ENCODE measurements around the gene SYT10.

The SYT10 gene, protein sequence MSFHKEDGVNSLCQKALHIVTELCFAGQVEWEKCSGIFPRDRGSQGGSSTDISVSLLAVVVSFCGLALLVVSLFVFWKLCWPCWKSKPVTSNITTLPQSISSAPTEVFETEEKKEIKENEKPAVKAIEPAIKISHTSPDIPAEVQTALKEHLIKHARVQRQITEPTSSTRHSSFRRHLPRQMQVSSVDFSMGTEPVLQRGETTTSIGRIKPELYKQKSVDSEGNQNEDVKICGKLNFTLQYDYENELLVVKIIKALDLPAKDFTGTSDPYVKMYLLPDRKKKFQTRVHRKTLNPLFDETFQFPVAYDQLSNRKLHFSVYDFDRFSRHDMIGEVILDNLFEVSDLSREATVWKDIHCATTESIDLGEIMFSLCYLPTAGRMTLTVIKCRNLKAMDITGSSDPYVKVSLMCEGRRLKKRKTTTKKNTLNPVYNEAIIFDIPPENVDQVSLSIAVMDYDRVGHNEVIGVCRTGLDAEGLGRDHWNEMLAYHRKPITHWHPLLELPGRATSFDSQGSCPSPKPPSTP

DNA sequence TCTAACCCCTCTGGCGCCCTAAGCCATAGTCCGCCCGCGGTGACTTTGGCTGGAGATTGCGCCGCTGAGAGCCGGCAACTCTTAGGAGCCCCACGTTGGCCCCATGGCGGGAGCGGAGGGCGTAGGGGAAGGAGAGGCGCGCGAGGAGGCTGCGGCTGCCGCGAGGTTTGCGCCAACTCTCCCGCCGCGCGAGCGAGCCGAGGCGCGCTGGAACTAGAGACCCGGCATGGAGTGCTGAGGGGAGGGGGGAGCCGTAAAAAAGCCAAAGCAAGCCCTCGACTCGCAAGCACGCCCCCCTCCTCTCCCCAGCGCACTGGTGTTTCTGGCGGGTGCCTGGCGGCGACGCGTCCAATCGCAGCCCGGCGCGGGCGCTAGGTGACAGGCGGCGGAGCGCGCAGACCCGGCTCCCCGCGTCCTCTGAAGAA lies at the start of gene SYT10:
Gene SYT10 (minus strand): TSS at position 233 of the 425 bp plus-strand sequence. CDS start 297 bp downstream, outside the sequence.
- H3K4me3 Mint-ChIP-seq, result peak within 1 kb of the TSS; percentile 70
- H3K4me1 Mint-ChIP-seq, result no peaks in the 10 kb centered on the region
- H3K27ac Mint-ChIP-seq, result no peak within 1 kb of the TSS
- no peaks in the 10 kb centered on the region for H3K9me3 Mint-ChIP-seq
- H3K36me3 Mint-ChIP-seq, result no peaks in the 10 kb centered on the region
- peaks cover 28% of the 10 kb centered on the region for H3K27me3 Mint-ChIP-seq

DNA sequence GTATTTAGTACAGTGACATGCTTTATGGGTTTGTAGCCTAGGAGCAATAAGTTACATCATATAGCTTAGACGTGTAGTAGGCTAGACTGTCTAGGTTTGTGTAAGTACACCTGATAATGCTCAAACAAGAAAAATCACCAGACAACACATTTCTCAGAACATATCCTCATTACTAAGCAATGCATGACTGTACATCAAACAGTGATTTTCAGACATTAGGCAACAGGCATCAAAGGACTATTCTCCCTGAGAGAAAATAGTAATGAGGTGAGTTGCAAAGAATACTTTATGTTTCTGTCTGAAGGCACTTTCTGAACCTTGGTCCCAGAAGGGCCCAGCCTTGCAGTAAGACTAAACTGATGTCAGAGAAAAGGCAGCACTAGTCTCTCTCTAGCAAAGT lies 48.4 kb upstream of the SYT10 start:
- Mint-ChIP-seq H3K4me3 (no peak overlapping the region), H3K27ac (no peak overlapping the region), H3K27me3 (no peaks in the 10 kb centered on the region), H3K36me3 (no peaks in the 10 kb centered on the region), H3K9me3 (peaks cover 7% of the 10 kb centered on the region), H3K4me1 (no peaks in the 10 kb centered on the region)

DNA sequence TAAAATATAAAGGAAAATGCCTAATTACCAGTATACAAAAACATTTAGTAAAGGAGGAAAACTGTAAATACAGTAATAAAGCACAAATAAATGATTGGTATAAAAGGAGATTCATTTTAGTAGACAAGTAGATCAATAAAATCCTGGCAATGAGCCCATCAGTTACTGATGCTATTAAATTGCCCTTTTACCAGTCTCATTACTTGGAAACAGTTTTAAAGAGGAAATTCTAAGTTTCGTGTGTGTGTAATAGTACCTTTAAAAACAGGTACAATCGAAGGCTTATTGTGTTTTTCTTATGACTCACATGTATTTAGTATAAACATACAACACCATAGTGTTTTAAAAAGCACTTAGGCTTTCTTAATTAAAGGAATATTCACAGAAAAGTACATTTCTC lies 46.4 kb upstream of the SYT10 start:
- Mint-ChIP-seq H3K27ac (no peak overlapping the region), H3K9me3 (no peaks in the 10 kb centered on the region), H3K4me1 (no peaks in the 10 kb centered on the region), H3K27me3 (no peaks in the 10 kb centered on the region), H3K4me3 (no peak overlapping the region), H3K36me3 (no peaks in the 10 kb centered on the region)

DNA sequence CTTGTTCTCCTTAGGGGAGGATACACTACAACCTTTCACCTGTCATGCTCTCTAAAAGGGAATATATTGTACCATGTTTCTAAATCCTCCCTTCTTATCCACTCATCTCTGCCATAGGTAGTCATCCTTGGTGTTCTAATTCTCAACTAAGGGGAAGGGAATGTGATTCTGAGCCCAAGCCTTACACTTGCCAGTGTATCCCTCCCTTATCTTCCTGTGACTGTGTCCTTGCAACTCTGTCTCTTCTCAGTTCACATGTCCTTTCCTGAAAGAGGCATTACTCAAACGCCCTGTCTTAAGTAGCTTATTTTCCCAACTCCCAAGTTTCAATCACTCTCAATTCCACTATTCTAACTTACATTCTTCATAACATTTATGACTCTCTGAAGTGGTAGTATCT lies 44.5 kb upstream of the SYT10 start:
- Mint-ChIP-seq H3K4me3 (no peak overlapping the region), H3K4me1 (no peaks in the 10 kb centered on the region), H3K9me3 (peaks cover 5% of the 10 kb centered on the region), H3K27me3 (no peaks in the 10 kb centered on the region), H3K36me3 (no peaks in the 10 kb centered on the region), H3K27ac (no peak overlapping the region)

DNA sequence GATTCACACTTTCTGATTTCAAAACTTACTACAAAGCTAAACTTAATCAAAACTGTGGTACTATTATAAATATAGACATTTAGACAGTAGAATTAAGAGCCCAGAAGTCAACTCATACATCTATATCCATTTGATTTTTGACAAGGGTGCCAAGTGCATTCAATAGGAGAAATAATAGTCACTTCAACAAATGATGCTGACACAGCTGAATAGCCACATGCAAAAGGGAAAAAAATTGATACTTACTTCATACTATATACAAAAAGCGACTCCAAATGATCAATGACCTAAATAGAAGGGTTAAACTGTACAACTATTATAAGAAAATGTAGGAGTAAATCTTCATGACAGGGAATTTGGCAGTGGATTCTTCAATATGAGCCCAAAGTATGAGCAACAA lies 40.7 kb upstream of the SYT10 start:
- no peaks in the 10 kb centered on the region for H3K4me1 Mint-ChIP-seq
- H3K36me3 Mint-ChIP-seq, result no peaks in the 10 kb centered on the region
- no peak overlapping the region for H3K4me3 Mint-ChIP-seq
- peaks cover 6% of the 10 kb centered on the region for H3K9me3 Mint-ChIP-seq
- H3K27me3 Mint-ChIP-seq, result no peaks in the 10 kb centered on the region
- H3K27ac Mint-ChIP-seq, result no peak overlapping the region

DNA sequence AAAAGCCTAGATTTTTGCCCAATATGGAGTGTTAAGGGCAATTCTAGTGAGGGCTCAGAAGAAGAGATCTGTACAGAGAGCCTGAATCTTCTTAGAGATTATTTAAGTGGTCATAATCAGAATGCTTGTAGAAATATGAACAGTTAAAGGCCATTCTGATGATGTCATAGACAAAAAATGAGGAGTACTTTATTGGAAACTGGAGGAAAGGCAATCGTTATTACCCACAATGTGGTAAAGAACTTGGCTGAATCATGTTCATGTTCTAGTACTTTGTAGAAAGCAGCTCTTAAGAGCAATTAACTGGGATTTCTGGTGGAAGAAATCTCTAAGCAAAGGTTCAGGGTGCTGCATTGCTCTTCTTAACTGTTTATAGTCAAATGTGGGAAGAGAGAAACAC lies 36.4 kb upstream of the SYT10 start:
- Mint-ChIP-seq H3K4me3 (no peak overlapping the region), H3K27me3 (no peaks in the 10 kb centered on the region), H3K27ac (no peak overlapping the region), H3K36me3 (no peaks in the 10 kb centered on the region), H3K9me3 (peaks cover 17% of the 10 kb centered on the region), H3K4me1 (no peaks in the 10 kb centered on the region)

DNA sequence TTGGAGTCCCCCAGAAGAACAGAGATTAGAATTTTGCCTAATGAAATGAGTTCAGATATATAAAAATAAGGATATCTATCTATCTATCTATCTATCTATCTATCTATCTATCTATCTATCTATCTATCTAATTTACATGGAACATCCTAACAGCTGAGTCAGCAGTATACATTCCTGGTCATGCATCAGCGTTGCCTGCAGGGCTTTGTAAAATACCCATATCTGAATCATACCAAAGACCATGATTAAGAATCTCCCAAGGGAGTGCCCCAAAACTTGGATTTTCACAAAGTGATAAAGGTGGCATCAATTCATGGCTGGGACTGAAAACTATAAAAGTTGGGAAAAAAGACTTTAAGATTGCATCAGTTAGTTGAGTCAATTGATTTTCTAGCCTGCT lies 32.7 kb upstream of the SYT10 start:
- H3K4me3 Mint-ChIP-seq, result no peak overlapping the region
- H3K27me3 Mint-ChIP-seq, result no peaks in the 10 kb centered on the region
- H3K4me1 Mint-ChIP-seq, result no peaks in the 10 kb centered on the region
- H3K36me3 Mint-ChIP-seq, result no peaks in the 10 kb centered on the region
- no peak overlapping the region for H3K27ac Mint-ChIP-seq
- peaks cover 17% of the 10 kb centered on the region for H3K9me3 Mint-ChIP-seq

DNA sequence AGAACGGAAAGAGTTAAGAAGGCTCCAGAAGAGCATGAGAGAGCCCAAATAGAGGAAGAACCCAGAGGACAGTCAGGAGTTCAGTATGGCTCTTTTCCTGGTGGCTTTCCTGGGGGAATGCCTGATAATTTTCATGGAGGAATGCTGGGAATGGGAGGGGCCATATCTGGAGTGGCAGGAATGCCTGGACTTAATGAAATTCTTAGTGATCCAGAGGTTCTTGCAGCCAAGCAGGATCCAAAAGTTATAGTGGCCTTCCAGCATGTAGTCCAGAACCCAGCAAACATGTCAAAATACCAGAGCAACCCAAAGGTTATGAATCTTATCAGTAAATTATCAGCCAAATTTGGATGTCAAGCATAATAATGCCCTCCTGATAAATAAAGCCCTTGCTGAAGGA lies 15.5 kb upstream of the SYT10 start:
- H3K27me3 Mint-ChIP-seq, result no peaks in the 10 kb centered on the region
- H3K27ac Mint-ChIP-seq, result no peak overlapping the region
- no peaks in the 10 kb centered on the region for H3K4me1 Mint-ChIP-seq
- H3K9me3 Mint-ChIP-seq, result no peaks in the 10 kb centered on the region
- H3K4me3 Mint-ChIP-seq, result no peak overlapping the region
- H3K36me3 Mint-ChIP-seq, result no peaks in the 10 kb centered on the region

DNA sequence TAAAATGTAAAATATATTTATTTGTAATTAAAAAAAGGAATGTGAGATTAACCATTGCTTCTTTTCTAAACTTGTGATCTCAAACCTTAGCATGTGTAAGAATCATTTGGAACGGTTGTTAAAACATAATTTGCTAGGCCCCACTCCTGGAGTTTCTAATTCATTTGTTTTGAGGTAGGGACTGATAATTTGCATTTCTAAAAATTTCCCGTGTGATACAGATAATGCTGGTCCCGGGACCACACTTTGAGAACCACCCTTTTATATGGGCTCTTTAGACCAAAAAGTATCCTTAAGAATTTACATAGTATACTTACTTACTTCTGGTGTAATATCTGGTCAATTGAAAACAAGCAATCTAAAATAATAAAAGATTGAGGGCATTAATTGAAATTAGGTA lies 10.9 kb upstream of the SYT10 start:
- no peaks in the 10 kb centered on the region for H3K36me3 Mint-ChIP-seq
- H3K4me3 Mint-ChIP-seq, result no peak overlapping the region
- no peaks in the 10 kb centered on the region for H3K9me3 Mint-ChIP-seq
- H3K27me3 Mint-ChIP-seq, result peaks cover 1% of the 10 kb centered on the region
- H3K27ac Mint-ChIP-seq, result no peak overlapping the region
- no peaks in the 10 kb centered on the region for H3K4me1 Mint-ChIP-seq

DNA sequence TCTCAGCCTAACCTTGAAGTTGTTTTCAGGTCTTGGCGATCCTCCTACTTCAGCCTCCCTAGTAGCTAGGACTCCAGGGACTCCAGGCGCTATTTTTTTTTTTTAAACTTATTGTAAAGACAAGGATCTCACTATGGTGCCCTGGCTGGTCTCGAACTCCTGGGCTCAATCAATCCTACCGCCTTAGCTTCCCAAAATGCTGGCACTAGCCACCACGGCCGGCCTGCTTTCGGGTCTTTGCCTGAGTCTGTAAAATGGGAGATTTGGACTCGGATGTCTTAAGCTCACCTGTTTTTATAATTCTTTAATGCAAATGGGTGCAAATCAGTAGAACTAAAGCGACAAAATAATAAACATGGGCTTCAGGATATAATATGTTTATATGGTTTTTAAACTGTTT lies 858 bp upstream of the SYT10 start:
- H3K4me3 Mint-ChIP-seq, result no peak overlapping the region

DNA sequence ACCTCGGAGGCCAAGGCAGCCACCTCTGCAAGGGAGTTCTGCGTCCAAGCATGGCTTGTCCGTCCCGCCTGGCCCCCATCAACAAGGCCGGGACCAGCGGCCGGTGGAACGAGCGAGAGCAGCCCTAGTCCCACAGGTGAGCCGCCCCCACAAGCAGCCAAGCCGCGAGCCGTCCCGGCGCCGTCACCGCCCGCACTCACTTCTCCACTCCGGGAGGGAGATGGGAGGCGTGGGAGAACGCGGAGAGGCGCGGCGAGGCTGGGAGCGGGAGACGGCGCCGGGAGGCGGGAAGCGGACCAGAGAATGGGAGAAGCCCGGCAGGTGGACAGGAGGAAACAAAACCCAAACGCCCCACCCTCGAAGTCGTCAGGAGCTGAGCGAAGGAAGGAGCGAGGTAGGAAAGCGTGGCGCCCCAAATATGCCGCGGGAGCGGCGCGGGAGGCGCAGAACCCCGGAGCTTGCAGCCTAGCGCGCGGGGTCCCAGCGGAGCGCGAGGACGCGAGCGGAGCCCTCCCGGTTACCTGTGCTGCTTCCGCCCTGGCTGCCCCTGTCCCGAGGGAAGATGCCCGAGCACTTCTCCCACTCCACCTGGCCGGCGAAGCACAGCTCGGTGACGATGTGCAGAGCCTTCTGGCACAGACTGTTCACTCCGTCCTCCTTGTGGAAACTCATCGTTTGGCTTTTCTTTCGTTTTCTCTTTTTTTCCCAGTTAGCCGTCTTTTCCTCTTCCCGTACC lies 600 bp downstream of the SYT10 start:
- Mint-ChIP-seq H3K4me1 (no peaks in the 10 kb centered on the region), H3K27ac (no peak overlapping the region), H3K36me3 (no peaks in the 10 kb centered on the region), H3K27me3 (peaks cover 28% of the 10 kb centered on the region), H3K9me3 (no peaks in the 10 kb centered on the region), H3K4me3 (peak overlapping the region; percentile 70)

More for the DNA sequence above, 858 bp upstream of the SYT10 start:
- H3K27me3 Mint-ChIP-seq, result peaks cover 28% of the 10 kb centered on the region
- no peak overlapping the region for H3K27ac Mint-ChIP-seq
- H3K9me3 Mint-ChIP-seq, result no peaks in the 10 kb centered on the region
- no peaks in the 10 kb centered on the region for H3K4me1 Mint-ChIP-seq
- no peaks in the 10 kb centered on the region for H3K36me3 Mint-ChIP-seq

DNA sequence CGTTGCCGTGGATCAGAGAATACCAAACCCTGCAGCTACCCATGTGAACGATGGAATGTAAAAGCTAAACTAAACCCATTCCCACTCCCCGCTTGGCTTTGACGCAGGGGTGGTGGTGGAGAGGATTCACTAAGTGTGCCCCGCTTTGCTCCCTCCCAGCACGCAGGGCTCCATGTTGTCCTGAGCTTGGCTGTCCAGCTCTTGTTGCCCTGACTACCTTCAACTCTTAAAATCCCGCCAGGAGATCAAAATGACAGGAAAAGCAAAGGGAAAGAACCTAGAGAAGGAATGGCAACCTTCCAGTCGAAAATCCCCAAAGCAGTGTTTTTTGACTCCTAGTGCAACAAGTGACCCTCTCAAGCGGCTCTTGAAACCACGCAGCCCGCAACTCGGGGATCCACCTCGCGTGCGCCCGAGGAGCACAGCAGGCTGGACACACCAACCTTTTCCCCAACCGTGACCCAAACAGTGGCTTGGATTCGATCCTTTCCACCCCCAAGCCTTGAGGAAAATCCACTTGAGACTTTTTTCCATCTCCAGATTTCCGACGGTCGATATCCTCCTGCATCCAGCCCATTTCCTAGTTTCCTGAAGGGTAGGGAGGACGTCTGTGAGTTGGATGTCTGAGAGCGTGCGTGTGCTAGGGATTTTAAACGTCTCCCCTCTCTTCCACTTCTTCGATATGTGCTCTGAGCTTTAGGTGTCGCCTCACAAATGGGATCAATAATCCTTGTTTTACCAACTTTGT lies 1.4 kb downstream of the SYT10 start:
- H3K4me3 Mint-ChIP-seq, result no peak overlapping the region
- peaks cover 26% of the 10 kb centered on the region for H3K27me3 Mint-ChIP-seq
- H3K27ac Mint-ChIP-seq, result no peak overlapping the region
- no peaks in the 10 kb centered on the region for H3K36me3 Mint-ChIP-seq
- no peaks in the 10 kb centered on the region for H3K4me1 Mint-ChIP-seq
- H3K9me3 Mint-ChIP-seq, result no peaks in the 10 kb centered on the region

DNA sequence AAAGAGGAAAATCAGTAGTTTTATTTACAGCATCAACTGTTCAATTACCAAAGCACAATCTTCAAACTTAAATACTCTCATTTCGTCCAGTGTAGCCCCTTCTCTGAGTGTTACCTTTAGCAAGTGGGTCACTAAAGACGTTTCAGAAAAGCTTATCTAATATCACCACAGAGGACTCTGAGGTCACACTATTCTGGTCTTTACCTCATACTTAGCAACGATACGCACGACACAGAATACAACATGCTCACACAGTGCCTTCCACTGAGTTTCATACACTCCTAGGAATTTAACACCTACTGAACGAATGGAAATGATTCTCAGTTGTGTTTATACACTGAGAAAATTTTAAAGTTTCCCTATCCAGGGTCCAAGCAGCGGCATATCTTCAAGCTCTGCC lies 2.0 kb downstream of the SYT10 start:
- Mint-ChIP-seq H3K36me3 (no peaks in the 10 kb centered on the region), H3K4me3 (no peak overlapping the region), H3K27me3 (peaks cover 24% of the 10 kb centered on the region), H3K4me1 (no peaks in the 10 kb centered on the region), H3K9me3 (no peaks in the 10 kb centered on the region), H3K27ac (no peak overlapping the region)

DNA sequence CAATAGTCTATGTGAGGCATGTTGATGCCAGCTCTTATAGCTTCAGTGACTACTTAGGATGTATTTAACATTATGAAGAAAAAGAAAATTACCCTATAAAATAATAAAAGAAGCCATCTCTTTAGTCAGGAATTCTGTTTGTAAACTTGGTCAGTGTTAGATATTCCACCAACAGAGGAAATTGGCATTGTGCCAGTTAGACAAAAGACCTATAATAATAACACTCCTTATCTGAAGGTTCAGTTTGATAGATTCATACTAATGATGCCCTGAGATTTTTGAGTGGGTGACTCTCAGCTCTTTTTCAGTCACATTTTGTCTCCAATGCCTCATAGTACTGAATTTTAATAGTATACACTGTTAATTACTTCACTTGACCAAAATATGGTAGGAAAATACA lies 6.6 kb downstream of the SYT10 start:
- Mint-ChIP-seq H3K4me3 (no peak overlapping the region), H3K27me3 (peaks cover 5% of the 10 kb centered on the region), H3K4me1 (no peaks in the 10 kb centered on the region), H3K36me3 (no peaks in the 10 kb centered on the region), H3K27ac (no peak overlapping the region), H3K9me3 (peaks cover under 1% of the 10 kb centered on the region)

DNA sequence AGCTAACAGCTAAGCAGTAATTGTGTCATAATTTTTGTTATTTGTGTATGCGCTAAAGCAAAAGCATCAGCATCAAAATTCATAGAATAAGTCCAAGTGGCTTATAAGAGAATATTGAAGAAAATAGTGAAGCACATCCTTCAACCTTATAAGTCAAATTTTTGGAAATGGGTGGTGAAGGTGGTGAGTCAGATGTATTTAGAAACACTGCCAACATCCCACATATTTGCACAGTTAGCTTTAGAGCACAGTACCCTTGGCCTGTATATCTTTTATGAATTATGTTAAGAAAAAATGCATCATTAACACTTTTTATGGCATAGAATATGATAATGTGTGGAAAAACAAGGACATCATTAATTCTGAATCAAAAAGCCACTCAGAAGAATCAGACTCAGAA lies 8.0 kb downstream of the SYT10 start:
- no peaks in the 10 kb centered on the region for H3K27me3 Mint-ChIP-seq
- no peaks in the 10 kb centered on the region for H3K4me1 Mint-ChIP-seq
- no peaks in the 10 kb centered on the region for H3K36me3 Mint-ChIP-seq
- no peak overlapping the region for H3K27ac Mint-ChIP-seq
- H3K9me3 Mint-ChIP-seq, result peaks cover 5% of the 10 kb centered on the region
- H3K4me3 Mint-ChIP-seq, result no peak overlapping the region

DNA sequence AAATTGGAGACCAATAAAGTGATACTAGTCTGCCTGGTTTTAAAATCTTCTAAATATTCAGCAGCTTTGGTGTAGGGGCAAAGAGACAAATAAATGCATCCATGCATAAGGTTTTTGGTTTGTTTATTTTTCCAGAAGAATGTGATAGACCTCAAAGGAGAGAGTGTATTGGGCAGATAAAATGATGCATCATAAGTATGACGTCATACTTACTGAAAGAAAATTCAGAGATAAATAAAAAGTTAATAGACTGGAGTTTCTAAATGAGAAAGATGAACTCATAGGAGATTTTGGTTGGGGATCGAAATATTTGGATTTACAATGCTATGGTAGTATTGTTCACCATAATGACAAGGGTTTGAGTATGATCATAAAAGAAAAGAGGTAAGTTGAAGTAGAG lies 10.2 kb downstream of the SYT10 start:
- Mint-ChIP-seq H3K36me3 (no peaks in the 10 kb centered on the region), H3K27me3 (no peaks in the 10 kb centered on the region), H3K4me3 (no peak overlapping the region), H3K4me1 (no peaks in the 10 kb centered on the region), H3K9me3 (peaks cover 5% of the 10 kb centered on the region), H3K27ac (no peak overlapping the region)
